ENCODE measurements around the gene COLEC12. TPM values are rescaled to one million over a fixed set of nuclear protein-coding genes. Genes with fewer than 3 reads are reported as not detected.

Gene COLEC12
- total RNA-seq, 2 experiments from 2014 or later, result not detected

- H3K9me3 ChIP-seq (ENCODE audit: control insufficient read depth in 1 of 2, insufficient read depth in 1 of 2, low read length in 2 of 2), result no peaks in the 10 kb centered on the region
- DNase-seq, result no peak
- ChIA-PET POLR2A (no interaction called here), CTCF (no interaction called here)
- Mint-ChIP-seq H3K9me3 (no peaks in the 10 kb centered on the region), H3K36me3 (ENCODE audit: low read depth) (no peaks in the 10 kb centered on the region), H3K27me3 (peaks cover 11% of the 10 kb centered on the region), H3K4me3 (no peak overlapping the region), H3K4me1 (ENCODE audit: low read depth) (no peaks in the 10 kb centered on the region), H3K27ac (no peak overlapping the region)
- H3K27me3 ChIP-seq (ENCODE audit: control insufficient read depth in 1 of 2, insufficient read depth in 2 of 2, low read length in 2 of 2), result peaks cover 0 to 5% of the 10 kb centered on the region in 2 experiments
- no peak for ATAC-seq (ENCODE audit: poor library complexity)
- H3K4me1 ChIP-seq (ENCODE audit: insufficient read depth, low read length), result no peaks in the 10 kb centered on the region
- no peak overlapping the region for H3K4me3 ChIP-seq (ENCODE audit: low read length)
- intact Hi-C loops (cut with DNase I, micrococcal nuclease), result no loop called here
- no peak overlapping the region for H3K27ac ChIP-seq (ENCODE audit: low read depth in 1 of 2, low read length in 2 of 2)
- TF ChIP-seq CTCF (IDR thresholded peaks at IDR 0.05), result no peak
- H3K36me3 ChIP-seq (ENCODE audit: insufficient read depth, low read length), result no peaks in the 10 kb centered on the region
Measured at GRCh38 chr18:395456-396250, 104.8 kb downstream of the COLEC12 start.

GRCh38 chr18:394987-395362 lies 105.5 kb downstream of the COLEC12 start:
- CTCF ChIA-PET, result no interaction called here
- intact Hi-C loops (cut with DNase I, micrococcal nuclease), result no loop called here
- H3K4me3 Mint-ChIP-seq, result no peak overlapping the region
- no peaks in the 10 kb centered on the region for H3K4me1 Mint-ChIP-seq (ENCODE audit: low read depth)
- no peak for DNase-seq
- H3K27me3 Mint-ChIP-seq, result peaks cover 7% of the 10 kb centered on the region
- H3K36me3 ChIP-seq (ENCODE audit: insufficient read depth, low read length), result no peaks in the 10 kb centered on the region
- H3K9me3 ChIP-seq (ENCODE audit: control insufficient read depth in 1 of 2, insufficient read depth in 1 of 2, low read length in 2 of 2), result no peaks in the 10 kb centered on the region
- no peaks in the 10 kb centered on the region for H3K9me3 Mint-ChIP-seq
- no peak overlapping the region for H3K27ac Mint-ChIP-seq
- H3K36me3 Mint-ChIP-seq (ENCODE audit: low read depth), result no peaks in the 10 kb centered on the region
- peaks cover 0 to 5% of the 10 kb centered on the region in 2 experiments for H3K27me3 ChIP-seq (ENCODE audit: control insufficient read depth in 1 of 2, insufficient read depth in 2 of 2, low read length in 2 of 2)
- H3K4me1 ChIP-seq (ENCODE audit: insufficient read depth, low read length), result no peaks in the 10 kb centered on the region
- no peak overlapping the region for H3K4me3 ChIP-seq (ENCODE audit: low read length)
- ATAC-seq (ENCODE audit: poor library complexity), result no peak
- no peak overlapping the region for H3K27ac ChIP-seq (ENCODE audit: low read depth in 1 of 2, low read length in 2 of 2)
- POLR2A ChIA-PET, result no interaction called here
- TF ChIP-seq CTCF (IDR thresholded peaks at IDR 0.05), result no peak

GRCh38 chr18:394262-394986 lies 106.1 kb downstream of the COLEC12 start:
- Histone ChIP-seq H3K27me3 (ENCODE audit: control insufficient read depth in 1 of 2, insufficient read depth in 2 of 2, low read length in 2 of 2) (peaks cover 0 to 5% of the 10 kb centered on the region in 2 experiments), H3K27ac (ENCODE audit: low read depth in 1 of 2, low read length in 2 of 2) (no peak overlapping the region), H3K9me3 (ENCODE audit: control insufficient read depth in 1 of 2, insufficient read depth in 1 of 2, low read length in 2 of 2) (no peaks in the 10 kb centered on the region), H3K36me3 (ENCODE audit: insufficient read depth, low read length) (no peaks in the 10 kb centered on the region), H3K4me1 (ENCODE audit: insufficient read depth, low read length) (no peaks in the 10 kb centered on the region), H3K4me3 (ENCODE audit: low read length) (no peak overlapping the region)
- DNase-seq, result no peak
- H3K4me3 Mint-ChIP-seq, result no peak overlapping the region
- TF ChIP-seq CTCF (IDR thresholded peaks at IDR 0.05), result no peak
- POLR2A ChIA-PET, result no interaction called here
- H3K36me3 Mint-ChIP-seq (ENCODE audit: low read depth), result no peaks in the 10 kb centered on the region
- CTCF ChIA-PET, result no interaction called here
- H3K27ac Mint-ChIP-seq, result no peak overlapping the region
- no peaks in the 10 kb centered on the region for H3K4me1 Mint-ChIP-seq (ENCODE audit: low read depth)
- no peak for ATAC-seq (ENCODE audit: poor library complexity)
- H3K27me3 Mint-ChIP-seq, result peaks cover 5% of the 10 kb centered on the region
- intact Hi-C loops (cut with DNase I, micrococcal nuclease), result no loop called here
- H3K9me3 Mint-ChIP-seq, result no peaks in the 10 kb centered on the region

All from CD4-positive, alpha-beta T cell (primary cell).